ENCODE data around the gene MAP2K5.

DNA sequence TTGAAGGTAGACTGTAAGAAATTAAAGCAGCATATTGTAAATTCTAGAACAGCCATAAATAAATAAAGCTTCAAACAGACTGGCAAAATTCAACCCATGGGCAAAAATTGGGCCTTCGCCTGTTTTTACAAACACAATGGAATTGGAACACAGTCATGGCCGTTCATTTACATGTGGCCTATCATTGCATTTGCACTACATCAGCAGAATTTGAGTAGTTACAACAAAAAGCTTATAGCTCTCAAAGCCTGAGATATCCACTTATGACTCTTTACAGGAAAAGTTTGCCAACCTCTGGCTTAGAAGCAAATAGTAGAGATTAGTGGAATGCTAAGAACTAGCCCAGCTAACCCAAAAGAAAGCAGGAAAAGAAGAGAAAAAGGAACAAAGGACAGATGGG lies 143.2 kb downstream of the MAP2K5 start:
- no peak for TF ChIP-seq CTCF (IDR thresholded peaks at IDR 0.05)
- TF ChIP-seq POLR2A (IDR thresholded peaks at IDR 0.05): no peak
